Fibroblast of lung (primary cell): Measurements from ENCODE around the gene HMBS.

ENCODE experiments used
- CTCF ChIP-seq, 2 donors: IDR thresholded peaks in 1 of 2; conservative IDR thresholded peaks in 1 of 2; 1 replicate in 1 of 2; 2 replicates in 1 of 2; pipeline ENCODE4 v1.5.1; 2011 to 2012; ENCODE audit warnings: low read length in 2 of 2, control low read depth in 1 of 2, inconsistent platforms in 1 of 2, low read depth in 1 of 2, mild to moderate bottlenecking in 1 of 2
- EZH2 ChIP-seq: IDR thresholded peaks from 2 replicates; pipeline ENCODE4 v1.5.1; 2012; ENCODE audit warnings: low read length, control low read depth, mild to moderate bottlenecking; ENCODE audit errors: missing control alignments

- TF ChIP-seq CTCF (conservative IDR thresholded peaks at IDR 0.05 in 1 of 2, IDR thresholded peaks at IDR 0.05 in 1 of 2; ENCODE audit: low read depth in 1 of 2, low read length in 2 of 2): no peak
- no peak for TF ChIP-seq EZH2
These were observed 2.4 kb downstream of the HMBS start for GRCh38 chr11:119087123-119087522.
